HCT116 (cell line): ENCODE data around the gene ZNF224. TPM values are rescaled to one million over a fixed set of nuclear protein-coding genes. Genes with fewer than 3 reads are reported as not detected.
"Not testable (repeated sequence)": the region's sequence is repeated elsewhere in the genome, so short reads cannot be mapped to it uniquely, and the experiment has no call there.

Experiments used
- ATAC-seq: fragments of 200-7000 bp; cut with Tn5 transposase; 2 replicates; pipeline ENCODE4 v1.9.1; 2020; ENCODE audit warnings: mild to moderate bottlenecking, moderate library complexity
- BruUV-seq: library from RNA; stranded (reverse); fragments of 400-500 nt; replicated peaks from 2 replicates; lab custom pipeline; 2021; lab: Mats Ljungman, UMichigan
- CTCF ChIA-PET: fragments of 300-600 bp; sonication (Branson Sonifier 250); formaldehyde crosslinking; loops from one replicate; lab custom pipeline; 2021; ENCODE audit warnings: antibody characterized with exemption; lab: Charles Lee
- POLR2A ChIA-PET: fragments of 300-600, 350-600 bp; sonication (Branson Sonifier 250); formaldehyde crosslinking; loops from one replicate; lab custom pipeline; 2021; ENCODE audit warnings: antibody characterized with exemption; lab: Charles Lee
- RAD21 ChIA-PET, 2 experiments: fragments of 300-600 bp; sonication (Branson Sonifier 250); formaldehyde crosslinking; loops; one replicate each; lab custom pipeline; 2023; ENCODE audit warnings: low total read pairs in 2 of 2; ENCODE audit not compliant: uncharacterized antibody in 2 of 2, unreplicated experiment in 2 of 2, low non-redundant PET in 1 of 2; lab: Charles Lee
- DNase-seq: peaks from one replicate; pipeline ENCODE4 v3.0.0-alpha.2; 2010; ENCODE audit warnings: low read depth, low spot score
- H2AFZ ChIP-seq: fragments of 200-600 bp; shearing (Covaris generic), sonication (generic); 2 replicates; pipeline ENCODE4 v1.6.1; 2017; ENCODE audit warnings: low read depth, mixed run types, mixed read lengths, antibody characterized with exemption, low read length; ENCODE audit not compliant: poor library complexity, severe bottlenecking
- H3K27ac ChIP-seq: 2 replicates; pipeline ENCODE4 v1.5.1; 2012; ENCODE audit warnings: low read depth, low read length
- H3K27me3 ChIP-seq: fragments of 200-600 bp; sonication (generic); 2 replicates; pipeline ENCODE4 v1.6.1; 2016; ENCODE audit warnings: mixed run types, low read length, mixed read lengths; ENCODE audit not compliant: insufficient read depth
- H3K36me3 ChIP-seq, 2 experiments: fragments of 200-500 bp in 1 of 2; fragments of 200-600 bp in 1 of 2; sonication (Bioruptor generic) in 1 of 2; sonication (generic) in 1 of 2; 2 replicates each; pipeline versions ENCODE4 v1.5.1 to v1.6.1; 2014 to 2016; ENCODE audit warnings: low read length in 2 of 2, inconsistent platforms in 1 of 2, mixed read lengths in 1 of 2, mixed run types in 1 of 2; ENCODE audit not compliant: insufficient read depth in 2 of 2, control insufficient read depth in 1 of 2
- H3K4me1 ChIP-seq, 2 experiments: fragments of 200-600 bp in 1 of 2; sonication (generic) in 1 of 2; 2 replicates each; pipeline versions ENCODE4 v1.5.1 to v1.6.1; 2012 to 2017; ENCODE audit warnings: low read length in 2 of 2, inconsistent platforms in 1 of 2, mild to moderate bottlenecking in 1 of 2, mixed read lengths in 1 of 2, mixed run types in 1 of 2, moderate library complexity in 1 of 2; ENCODE audit not compliant: insufficient read depth in 2 of 2, control insufficient read depth in 1 of 2
- H3K4me2 ChIP-seq: fragments of 200-600 bp; sonication (generic); 2 replicates; pipeline ENCODE4 v1.6.1; 2017; ENCODE audit warnings: mixed run types, low read length, mixed read lengths
- H3K4me3 ChIP-seq, 2 experiments: fragments of 200-600 bp in 1 of 2; sonication (generic) in 1 of 2; replicated peaks in 1 of 2; 2 replicates each; pipeline ENCODE4 v1.5.1; 2011 to 2016; ENCODE audit warnings: low read length in 2 of 2, control low read depth in 1 of 2, low read depth in 1 of 2, mild to moderate bottlenecking in 1 of 2, mixed read lengths in 1 of 2, mixed run types in 1 of 2
- H3K79me2 ChIP-seq: fragments of 200-600 bp; sonication (generic); 2 replicates; pipeline ENCODE4 v1.6.1; 2017; ENCODE audit warnings: mild to moderate bottlenecking, mixed run types, low read length, moderate library complexity, mixed read lengths; ENCODE audit not compliant: insufficient read depth
- H3K9ac ChIP-seq: fragments of 200-600 bp; sonication (generic); 2 replicates; pipeline ENCODE4 v1.6.1; 2016; ENCODE audit warnings: low read length, mixed read lengths
- H3K9me2 ChIP-seq: fragments of 200-600 bp; sonication (generic), shearing (Covaris generic); 2 replicates; pipeline ENCODE4 v1.6.1; 2017; ENCODE audit warnings: mixed run types, mild to moderate bottlenecking, moderate library complexity; ENCODE audit not compliant: insufficient read depth
- H3K9me3 ChIP-seq, 2 experiments: fragments of 200-500 bp in 1 of 2; fragments of 200-600 bp in 1 of 2; sonication (Bioruptor generic) in 1 of 2; sonication (generic) in 1 of 2; 2 replicates each; pipeline ENCODE4 v1.6.1; 2014 to 2017; ENCODE audit warnings: low read length in 2 of 2, mixed read lengths in 2 of 2, inconsistent platforms in 1 of 2, low read depth in 1 of 2, mild to moderate bottlenecking in 1 of 2, mixed run types in 1 of 2, moderate library complexity in 1 of 2; ENCODE audit not compliant: control insufficient read depth in 1 of 2, insufficient read depth in 1 of 2
- H4K20me1 ChIP-seq: fragments of 200-600 bp; sonication (generic), shearing (Covaris generic); 2 replicates; pipeline ENCODE4 v1.6.1; 2017; ENCODE audit warnings: mixed run types, mild to moderate bottlenecking, moderate library complexity; ENCODE audit not compliant: insufficient read depth
- CEBPB ChIP-seq: IDR thresholded peaks from 2 replicates; pipeline ENCODE4 v1.6.1; 2012; ENCODE audit warnings: low read depth
- EGR1 ChIP-seq: IDR thresholded peaks from 2 replicates; pipeline ENCODE4 v1.6.1; 2012; ENCODE audit warnings: low read depth
- JUND ChIP-seq: IDR thresholded peaks from 2 replicates; pipeline ENCODE4 v1.6.1; 2012
- POLR2AphosphoS5 ChIP-seq: IDR thresholded peaks from 2 replicates; pipeline ENCODE4 v1.6.1; 2011; ENCODE audit warnings: mild to moderate bottlenecking, low read depth, low read length, moderate library complexity
- RAD21 ChIP-seq: IDR thresholded peaks from 2 replicates; pipeline ENCODE4 v1.6.1; 2012; ENCODE audit warnings: low read depth, mild to moderate bottlenecking
- SIN3A ChIP-seq: IDR thresholded peaks from 2 replicates; pipeline ENCODE4 v1.6.1; 2012; ENCODE audit warnings: low read depth
- ZNF274 ChIP-seq: fragments of 200-500 bp; sonication (Bioruptor generic); IDR thresholded peaks from 2 replicates; pipeline ENCODE4 v1.6.1; 2014; ENCODE audit warnings: mild to moderate bottlenecking, low read depth, low read length, inconsistent platforms
- intact Hi-C: fragments of 100-400 bp; cut with micrococcal nuclease; formaldehyde crosslinking; loops from 2 replicates; pipeline ENCODE4 v1.10.0; 2022
- total RNA-seq: library from RNA; stranded (reverse); gene quantifications from one replicate; pipeline ENCODE4 v1.2.1, GENCODE V29; 2021; ENCODE audit not compliant: unreplicated experiment
- TF ChIP-seq, protein P1 (sequence below), 3 experiments: fragments of 200-600 bp in 1 of 3; sonication (generic) in 1 of 3; IDR thresholded peaks in 2 of 3; conservative IDR thresholded peaks in 1 of 3; 2 replicates each; pipeline ENCODE4 v1.5.1; 2012 to 2017; ENCODE audit warnings: low read depth in 2 of 3, low read length in 2 of 3, antibody characterized with exemption in 1 of 3, borderline replicate concordance in 1 of 3, control low read depth in 1 of 3, mild to moderate bottlenecking in 1 of 3, mixed read lengths in 1 of 3, mixed run types in 1 of 3, moderate library complexity in 1 of 3; ENCODE audit not compliant: insufficient read depth in 1 of 3

The ZNF224 gene
- total RNA-seq, 1 experiment from 2014 or later: 15.1 TPM

DNA sequence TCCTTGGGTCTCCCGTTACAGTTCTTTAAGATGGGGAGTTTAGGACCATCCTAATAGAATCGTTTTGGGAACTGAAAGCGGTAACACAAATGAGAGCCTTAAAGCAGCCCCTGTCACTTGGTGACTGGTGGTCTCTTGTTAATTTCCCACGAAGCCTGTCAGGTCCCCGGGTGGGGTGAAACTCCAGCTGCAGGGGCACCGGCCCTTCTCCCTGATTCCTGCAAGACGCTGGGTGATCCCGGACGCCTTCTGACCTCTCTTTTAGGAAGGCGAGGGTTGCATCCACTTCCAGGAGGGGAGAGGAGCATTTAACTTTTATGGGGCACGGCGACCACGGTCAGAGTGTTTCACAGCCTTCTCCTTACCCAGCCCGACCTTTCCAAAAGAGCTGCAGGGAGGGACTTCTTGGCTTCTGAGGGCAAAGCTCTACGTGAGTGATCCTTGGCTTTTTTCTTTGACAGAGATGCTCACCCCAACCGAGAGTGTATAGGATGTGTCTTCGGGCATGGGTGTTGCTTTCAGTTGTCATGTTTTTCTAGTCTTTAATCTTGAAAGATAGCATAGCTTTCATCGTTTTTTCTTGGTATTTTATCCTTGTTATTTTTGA is 19.7 kb downstream of the ZNF224 start (continued):
- TF ChIP-seq, protein P1, sequence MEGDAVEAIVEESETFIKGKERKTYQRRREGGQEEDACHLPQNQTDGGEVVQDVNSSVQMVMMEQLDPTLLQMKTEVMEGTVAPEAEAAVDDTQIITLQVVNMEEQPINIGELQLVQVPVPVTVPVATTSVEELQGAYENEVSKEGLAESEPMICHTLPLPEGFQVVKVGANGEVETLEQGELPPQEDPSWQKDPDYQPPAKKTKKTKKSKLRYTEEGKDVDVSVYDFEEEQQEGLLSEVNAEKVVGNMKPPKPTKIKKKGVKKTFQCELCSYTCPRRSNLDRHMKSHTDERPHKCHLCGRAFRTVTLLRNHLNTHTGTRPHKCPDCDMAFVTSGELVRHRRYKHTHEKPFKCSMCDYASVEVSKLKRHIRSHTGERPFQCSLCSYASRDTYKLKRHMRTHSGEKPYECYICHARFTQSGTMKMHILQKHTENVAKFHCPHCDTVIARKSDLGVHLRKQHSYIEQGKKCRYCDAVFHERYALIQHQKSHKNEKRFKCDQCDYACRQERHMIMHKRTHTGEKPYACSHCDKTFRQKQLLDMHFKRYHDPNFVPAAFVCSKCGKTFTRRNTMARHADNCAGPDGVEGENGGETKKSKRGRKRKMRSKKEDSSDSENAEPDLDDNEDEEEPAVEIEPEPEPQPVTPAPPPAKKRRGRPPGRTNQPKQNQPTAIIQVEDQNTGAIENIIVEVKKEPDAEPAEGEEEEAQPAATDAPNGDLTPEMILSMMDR (IDR thresholded peaks at IDR 0.05 in 2 of 3, conservative IDR thresholded peaks at IDR 0.05 in 1 of 3; ENCODE audit: borderline replicate concordance in 1 of 3, insufficient read depth in 1 of 3, low read depth in 2 of 3, low read length in 2 of 3): no peak
- no peak for TF ChIP-seq POLR2AphosphoS5
- no peak for TF ChIP-seq EGR1
- no peak for TF ChIP-seq SIN3A
- TF ChIP-seq ZNF274: no peak
- no peak for TF ChIP-seq JUND
- no peak for TF ChIP-seq RAD21
- TF ChIP-seq CEBPB: no peak

DNA sequence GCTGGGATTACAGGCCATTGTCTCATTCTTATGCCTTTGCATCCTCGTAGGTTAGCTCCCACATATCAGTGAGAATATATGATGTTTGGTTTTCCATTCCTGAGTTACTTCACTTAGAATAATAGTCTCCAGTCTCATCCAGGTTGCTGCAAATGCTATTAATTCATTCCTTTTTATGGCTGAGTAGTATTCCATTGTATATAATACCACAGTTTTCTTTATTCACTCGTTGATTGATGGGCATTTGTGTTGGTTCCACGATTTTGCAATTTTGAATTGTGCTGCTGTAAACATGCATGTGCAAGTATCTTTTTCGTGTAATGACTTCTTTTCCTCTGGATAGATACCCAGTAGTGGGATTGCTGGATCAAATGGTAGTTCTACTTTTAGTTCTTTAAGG is 27.0 kb downstream of the ZNF224 start:
- H3K27me3 ChIP-seq, CTCF ChIA-PET, DNase-seq, H3K79me2 ChIP-seq, POLR2A ChIA-PET, H3K9me2 ChIP-seq, H3K9me3 ChIP-seq, ATAC-seq, H3K4me3 ChIP-seq, RAD21 ChIA-PET, H4K20me1 ChIP-seq, intact Hi-C loops, H2AFZ ChIP-seq, BruUV-seq, H3K27ac ChIP-seq, H3K4me1 ChIP-seq, H3K4me2 ChIP-seq, H3K9ac ChIP-seq, H3K36me3 ChIP-seq: not testable (repeated sequence)
